Measurements from ENCODE around the gene IKZF1.

Gene IKZF1

GRCh38 chr7:50304129-50304910, at the start of gene IKZF1:
TSS of gene IKZF1 (plus strand) at chr7:50304716. CDS start at chr7:50319062, 14,346 bp downstream.
- Histone ChIP-seq H3K36me3 (ENCODE audit: insufficient read depth, low read length) (no peaks in the 10 kb centered on the region), H2AFZ (ENCODE audit: low read length, unreplicated experiment) (no peak within 1 kb of the TSS), H3K4me3 (ENCODE audit: low read depth, low read length) (no peak within 1 kb of the TSS; the same call in 1 of the 2 replicates), H3K4me1 (ENCODE audit: control insufficient read depth, insufficient read depth, low read length, unreplicated experiment) (no peaks in the 10 kb centered on the region), H3K27me3 (ENCODE audit: insufficient read depth, low read length) (peaks cover 83% of the 10 kb centered on the region), H3K27ac (ENCODE audit: low read depth, low read length) (no peak within 1 kb of the TSS), H3K79me2 (ENCODE audit: control insufficient read depth, insufficient read depth, low read length, unreplicated experiment) (no peaks in the 10 kb centered on the region)

GRCh38 chr7:50261593-50261992, 42.9 kb upstream of the IKZF1 start:
- no peaks in the 10 kb centered on the region for H3K79me2 ChIP-seq (ENCODE audit: control insufficient read depth, insufficient read depth, low read length, unreplicated experiment)
- H3K4me3 ChIP-seq (ENCODE audit: low read depth, low read length) = no peak overlapping the region
- no peak overlapping the region for H2AFZ ChIP-seq (ENCODE audit: low read length, unreplicated experiment)
- no peaks in the 10 kb centered on the region for H3K4me1 ChIP-seq (ENCODE audit: control insufficient read depth, insufficient read depth, low read length, unreplicated experiment)
- no peaks in the 10 kb centered on the region for H3K27me3 ChIP-seq (ENCODE audit: insufficient read depth, low read length)
- no peaks in the 10 kb centered on the region for H3K36me3 ChIP-seq (ENCODE audit: insufficient read depth, low read length)
- no peak overlapping the region for H3K27ac ChIP-seq (ENCODE audit: low read depth, low read length)

- Histone ChIP-seq H3K4me3 (ENCODE audit: low read depth, low read length) (no peak overlapping the region), H3K79me2 (ENCODE audit: control insufficient read depth, insufficient read depth, low read length, unreplicated experiment) (no peaks in the 10 kb centered on the region), H3K4me1 (ENCODE audit: control insufficient read depth, insufficient read depth, low read length, unreplicated experiment) (no peaks in the 10 kb centered on the region), H3K27me3 (ENCODE audit: insufficient read depth, low read length) (no peaks in the 10 kb centered on the region), H3K36me3 (ENCODE audit: insufficient read depth, low read length) (no peaks in the 10 kb centered on the region), H3K27ac (ENCODE audit: low read depth, low read length) (no peak overlapping the region), H2AFZ (ENCODE audit: low read length, unreplicated experiment) (no peak overlapping the region)
Measured at GRCh38 chr7:50262446-50262845, 42.1 kb upstream of the IKZF1 start.

- Histone ChIP-seq H3K27me3 (ENCODE audit: insufficient read depth, low read length) (no peaks in the 10 kb centered on the region), H2AFZ (ENCODE audit: low read length, unreplicated experiment) (no peak overlapping the region), H3K4me1 (ENCODE audit: control insufficient read depth, insufficient read depth, low read length, unreplicated experiment) (no peaks in the 10 kb centered on the region), H3K4me3 (ENCODE audit: low read depth, low read length) (no peak overlapping the region), H3K36me3 (ENCODE audit: insufficient read depth, low read length) (no peaks in the 10 kb centered on the region), H3K79me2 (ENCODE audit: control insufficient read depth, insufficient read depth, low read length, unreplicated experiment) (no peaks in the 10 kb centered on the region), H3K27ac (ENCODE audit: low read depth, low read length) (no peak overlapping the region)
Measured at GRCh38 chr7:50262916-50263690, 41.4 kb upstream of the IKZF1 start.

GRCh38 chr7:50264908-50265307, 39.6 kb upstream of the IKZF1 start:
- H3K27me3 ChIP-seq (ENCODE audit: insufficient read depth, low read length) = no peaks in the 10 kb centered on the region
- H3K4me3 ChIP-seq (ENCODE audit: low read depth, low read length) = no peak overlapping the region
- no peak overlapping the region for H2AFZ ChIP-seq (ENCODE audit: low read length, unreplicated experiment)
- no peaks in the 10 kb centered on the region for H3K4me1 ChIP-seq (ENCODE audit: control insufficient read depth, insufficient read depth, low read length, unreplicated experiment)
- no peaks in the 10 kb centered on the region for H3K79me2 ChIP-seq (ENCODE audit: control insufficient read depth, insufficient read depth, low read length, unreplicated experiment)
- no peak overlapping the region for H3K27ac ChIP-seq (ENCODE audit: low read depth, low read length)
- H3K36me3 ChIP-seq (ENCODE audit: insufficient read depth, low read length) = no peaks in the 10 kb centered on the region

GRCh38 chr7:50265968-50266634, 38.4 kb upstream of the IKZF1 start:
- Histone ChIP-seq H2AFZ (ENCODE audit: low read length, unreplicated experiment) (no peak overlapping the region), H3K79me2 (ENCODE audit: control insufficient read depth, insufficient read depth, low read length, unreplicated experiment) (no peaks in the 10 kb centered on the region), H3K27me3 (ENCODE audit: insufficient read depth, low read length) (no peaks in the 10 kb centered on the region), H3K36me3 (ENCODE audit: insufficient read depth, low read length) (no peaks in the 10 kb centered on the region), H3K4me3 (ENCODE audit: low read depth, low read length) (no peak overlapping the region), H3K27ac (ENCODE audit: low read depth, low read length) (no peak overlapping the region), H3K4me1 (ENCODE audit: control insufficient read depth, insufficient read depth, low read length, unreplicated experiment) (no peaks in the 10 kb centered on the region)

GRCh38 chr7:50266635-50267386, 37.7 kb upstream of the IKZF1 start:
- Histone ChIP-seq H3K36me3 (ENCODE audit: insufficient read depth, low read length) (no peaks in the 10 kb centered on the region), H3K4me3 (ENCODE audit: low read depth, low read length) (no peak overlapping the region), H3K27me3 (ENCODE audit: insufficient read depth, low read length) (no peaks in the 10 kb centered on the region), H2AFZ (ENCODE audit: low read length, unreplicated experiment) (no peak overlapping the region), H3K79me2 (ENCODE audit: control insufficient read depth, insufficient read depth, low read length, unreplicated experiment) (no peaks in the 10 kb centered on the region), H3K27ac (ENCODE audit: low read depth, low read length) (no peak overlapping the region), H3K4me1 (ENCODE audit: control insufficient read depth, insufficient read depth, low read length, unreplicated experiment) (no peaks in the 10 kb centered on the region)

- H2AFZ ChIP-seq (ENCODE audit: low read length, unreplicated experiment) = no peak overlapping the region
- no peaks in the 10 kb centered on the region for H3K27me3 ChIP-seq (ENCODE audit: insufficient read depth, low read length)
- H3K79me2 ChIP-seq (ENCODE audit: control insufficient read depth, insufficient read depth, low read length, unreplicated experiment) = no peaks in the 10 kb centered on the region
- no peaks in the 10 kb centered on the region for H3K4me1 ChIP-seq (ENCODE audit: control insufficient read depth, insufficient read depth, low read length, unreplicated experiment)
- no peak overlapping the region for H3K4me3 ChIP-seq (ENCODE audit: low read depth, low read length)
- no peaks in the 10 kb centered on the region for H3K36me3 ChIP-seq (ENCODE audit: insufficient read depth, low read length)
- no peak overlapping the region for H3K27ac ChIP-seq (ENCODE audit: low read depth, low read length)
Measured at GRCh38 chr7:50267525-50268041, 36.9 kb upstream of the IKZF1 start.

- Histone ChIP-seq H3K79me2 (ENCODE audit: control insufficient read depth, insufficient read depth, low read length, unreplicated experiment) (no peaks in the 10 kb centered on the region), H2AFZ (ENCODE audit: low read length, unreplicated experiment) (no peak overlapping the region), H3K27me3 (ENCODE audit: insufficient read depth, low read length) (no peaks in the 10 kb centered on the region), H3K4me1 (ENCODE audit: control insufficient read depth, insufficient read depth, low read length, unreplicated experiment) (no peaks in the 10 kb centered on the region), H3K27ac (ENCODE audit: low read depth, low read length) (no peak overlapping the region), H3K4me3 (ENCODE audit: low read depth, low read length) (no peak overlapping the region), H3K36me3 (ENCODE audit: insufficient read depth, low read length) (no peaks in the 10 kb centered on the region)
Measured at GRCh38 chr7:50268223-50268622, 36.3 kb upstream of the IKZF1 start.

GRCh38 chr7:50268990-50269389, 35.5 kb upstream of the IKZF1 start:
- no peaks in the 10 kb centered on the region for H3K36me3 ChIP-seq (ENCODE audit: insufficient read depth, low read length)
- H3K4me1 ChIP-seq (ENCODE audit: control insufficient read depth, insufficient read depth, low read length, unreplicated experiment) = no peaks in the 10 kb centered on the region
- H3K27ac ChIP-seq (ENCODE audit: low read depth, low read length) = no peak overlapping the region
- no peak overlapping the region for H3K4me3 ChIP-seq (ENCODE audit: low read depth, low read length)
- no peaks in the 10 kb centered on the region for H3K27me3 ChIP-seq (ENCODE audit: insufficient read depth, low read length)
- H3K79me2 ChIP-seq (ENCODE audit: control insufficient read depth, insufficient read depth, low read length, unreplicated experiment) = no peaks in the 10 kb centered on the region
- no peak overlapping the region for H2AFZ ChIP-seq (ENCODE audit: low read length, unreplicated experiment)
